GM19351 (cell line): ENCODE measurements around the gene ENPP6.
"Not testable (repeated sequence)": the region's sequence is repeated elsewhere in the genome, so short reads cannot be mapped to it uniquely, and the experiment has no call there.

Experiments used
- ATAC-seq: cut with Tn5 transposase; IDR thresholded peaks from one replicate; pipeline ENCODE4 v1.9.1; 2021; ENCODE audit warnings: mild to moderate bottlenecking, moderate library complexity; ENCODE audit not compliant: unreplicated experiment

Gene ENPP6

DNA sequence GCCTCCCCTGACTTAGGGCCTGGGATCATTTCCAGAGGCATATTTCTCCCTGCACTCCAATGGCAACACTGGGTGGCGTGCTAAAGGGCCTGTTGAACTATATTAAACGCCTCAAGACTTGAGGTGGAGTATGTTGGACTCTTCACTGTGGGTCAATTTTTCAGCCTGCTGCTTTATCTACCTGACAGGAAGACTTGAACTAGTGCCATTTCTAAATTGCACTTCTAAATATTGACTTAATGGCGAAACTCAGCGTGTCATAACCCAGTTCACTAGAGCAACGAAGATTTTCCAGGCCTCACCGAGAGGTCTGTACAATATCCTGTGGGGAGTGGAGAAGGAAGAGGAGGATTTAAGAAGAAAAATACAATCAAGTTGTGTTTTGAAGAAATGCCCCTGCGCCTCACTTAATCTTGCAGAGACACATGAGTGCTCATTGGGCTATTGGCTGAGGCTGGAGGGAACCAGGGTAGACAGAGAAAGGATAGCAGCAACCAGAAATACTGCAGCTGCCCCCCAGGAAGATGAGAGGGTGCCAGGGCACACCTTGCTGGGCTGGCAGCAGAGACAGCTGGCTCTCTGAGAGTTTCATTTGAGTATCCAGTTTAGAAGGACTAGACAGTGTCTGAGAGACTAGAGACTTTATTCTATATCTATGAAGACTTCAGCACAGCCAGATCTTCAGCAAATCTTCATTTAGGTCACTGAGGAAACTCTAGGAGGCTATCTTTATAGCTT is 67.4 kb downstream of the ENPP6 start:
- no peak for ATAC-seq

DNA sequence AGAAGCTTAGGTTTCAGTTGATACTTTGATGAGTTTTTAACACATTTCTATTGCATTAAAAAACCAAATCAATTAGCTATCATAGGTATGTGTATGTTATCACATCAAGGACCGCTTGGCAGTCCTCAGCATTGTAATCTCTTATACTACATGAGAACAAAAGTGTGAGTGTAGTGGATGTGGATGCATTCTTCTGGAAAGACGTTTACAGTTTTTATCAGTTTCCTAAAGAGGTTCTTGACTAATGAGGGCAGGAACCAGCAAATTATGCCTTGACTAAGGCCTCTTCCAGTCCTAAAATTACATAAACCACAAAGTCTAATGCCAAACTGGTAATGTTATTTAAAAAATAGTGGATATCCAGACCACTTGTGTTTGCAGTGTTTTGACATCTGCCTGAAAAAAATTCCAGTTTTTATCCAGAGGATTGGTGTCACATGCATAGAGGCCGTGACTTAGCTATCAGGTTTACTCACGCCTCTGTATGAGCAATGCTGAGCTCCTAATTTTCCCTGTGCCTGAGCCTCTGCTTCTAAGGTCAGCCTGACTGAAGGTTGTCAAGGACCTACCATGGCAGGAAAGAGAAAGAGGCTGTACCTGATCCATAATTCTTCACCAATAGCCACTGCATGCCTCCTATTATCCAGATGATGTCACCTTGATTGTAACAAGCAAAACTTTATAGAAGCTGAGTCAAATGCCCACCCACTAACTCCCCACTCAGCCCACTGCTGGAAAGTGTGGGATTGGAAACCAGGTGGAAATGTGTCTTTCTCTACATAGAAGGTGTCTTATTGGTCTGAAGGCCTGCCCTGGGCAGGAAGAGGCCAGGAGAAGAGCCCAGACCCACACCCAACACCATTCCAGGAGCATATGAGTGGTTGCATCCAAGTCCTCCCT is 68.7 kb downstream of the ENPP6 start:
- ATAC-seq = no peak

DNA sequence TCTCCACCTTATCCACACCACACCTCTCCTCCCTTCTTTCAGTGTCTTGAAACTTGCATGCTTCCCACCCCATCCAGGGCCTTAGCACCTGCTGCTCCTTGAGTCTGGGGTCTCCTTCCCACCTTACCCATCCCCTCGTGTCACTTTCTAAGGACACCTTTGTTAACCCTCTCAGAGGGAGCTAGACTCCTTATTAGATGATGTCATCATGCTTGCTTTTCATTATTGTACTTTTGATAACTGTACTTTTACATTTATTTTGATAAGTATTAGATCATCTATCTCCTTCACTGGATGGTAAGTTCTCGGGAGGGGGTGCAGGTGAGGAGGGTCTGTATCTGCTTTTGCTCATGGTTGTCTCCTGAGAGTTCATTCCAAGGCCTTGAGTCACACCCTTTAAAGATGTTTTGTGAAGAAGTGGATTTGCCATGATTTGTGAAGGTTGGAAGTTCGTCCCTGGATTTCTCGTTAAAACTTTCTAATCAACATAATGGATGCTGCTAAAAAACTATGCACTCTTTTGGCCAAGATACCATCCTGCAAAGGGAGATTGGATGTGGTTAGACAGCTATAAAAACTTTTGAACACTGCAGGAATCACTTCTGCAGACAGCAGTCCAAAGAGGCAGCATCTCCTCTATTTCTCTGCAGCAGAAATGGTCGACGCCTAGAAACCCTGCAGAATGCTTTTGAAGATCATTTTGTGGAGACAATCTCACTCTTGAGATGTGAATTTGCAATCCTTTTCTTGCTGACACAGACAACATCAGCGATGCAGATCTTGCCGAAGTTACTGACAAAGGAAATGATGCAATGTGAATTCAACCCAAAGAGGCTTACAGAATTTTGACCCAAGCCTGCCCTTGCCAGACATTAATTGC is 69.6 kb downstream of the ENPP6 start:
- no peak for ATAC-seq

GRCh38 chr4:184146951-184147350 is 70.7 kb downstream of the ENPP6 start:
- no peak for ATAC-seq

DNA sequence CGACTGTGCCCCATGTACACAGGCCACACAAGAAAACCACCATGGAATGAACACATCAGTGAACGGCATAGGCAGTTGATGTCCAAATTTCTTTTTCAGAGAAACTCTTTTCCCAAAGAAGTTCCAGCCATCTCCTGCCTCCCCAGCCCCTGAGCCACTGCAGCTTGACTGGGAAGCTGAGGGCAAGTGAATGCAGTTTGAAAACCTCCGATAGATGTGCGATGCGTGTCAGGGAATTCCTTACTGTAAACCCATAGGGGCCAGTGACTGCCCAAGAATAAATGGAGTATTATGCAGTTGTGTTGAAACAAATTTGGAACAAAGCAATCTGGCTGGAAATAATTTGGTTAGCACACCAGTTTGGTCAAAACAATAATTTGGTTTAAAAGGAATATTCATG is 72.1 kb downstream of the ENPP6 start:
- no peak for ATAC-seq

DNA sequence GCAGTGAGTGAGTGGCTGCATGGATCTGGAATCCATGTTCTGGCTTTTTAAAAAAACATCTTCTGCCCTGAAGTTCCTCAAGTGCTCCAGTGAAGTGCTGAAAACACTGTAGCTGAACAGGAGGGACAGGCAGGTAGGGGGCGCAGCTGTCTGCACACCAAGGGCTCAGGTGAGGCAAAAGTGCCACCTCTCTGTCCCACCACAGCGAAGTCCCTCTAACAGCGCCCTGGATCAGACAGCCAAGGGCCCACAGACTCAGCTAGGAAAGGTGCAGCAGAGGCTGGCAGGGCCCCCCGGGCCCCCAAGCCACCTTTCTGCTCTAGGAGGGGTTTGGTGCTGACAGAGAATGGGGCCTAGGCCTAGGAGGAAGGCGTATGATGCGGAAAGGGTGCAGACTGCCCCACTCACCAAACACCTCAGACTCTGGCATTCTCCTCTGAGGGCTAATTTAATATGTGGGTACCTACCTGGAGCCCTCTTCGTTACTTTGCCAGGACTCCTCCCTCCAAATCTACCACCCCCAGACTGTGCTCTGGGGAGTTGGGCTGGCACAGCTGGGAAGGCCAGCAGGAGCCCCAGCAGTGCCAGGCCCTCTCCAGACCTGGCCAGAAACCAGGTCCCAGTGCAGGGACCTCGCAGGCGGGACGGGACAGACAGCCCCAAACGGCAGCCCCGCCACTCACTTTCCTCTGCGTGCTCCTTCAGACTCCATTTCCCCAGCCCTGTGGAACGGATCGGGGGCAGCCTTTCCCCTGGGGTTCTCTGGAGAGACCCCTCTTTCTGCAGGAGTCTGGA is 73.7 kb downstream of the ENPP6 start:
- no peak for ATAC-seq

GRCh38 chr4:184142121-184143000 is 75.3 kb downstream of the ENPP6 start:
- no peak for ATAC-seq

- ATAC-seq = not testable (repeated sequence)
Observed at GRCh38 chr4:184140901-184141300, 76.8 kb downstream of the ENPP6 start.

DNA sequence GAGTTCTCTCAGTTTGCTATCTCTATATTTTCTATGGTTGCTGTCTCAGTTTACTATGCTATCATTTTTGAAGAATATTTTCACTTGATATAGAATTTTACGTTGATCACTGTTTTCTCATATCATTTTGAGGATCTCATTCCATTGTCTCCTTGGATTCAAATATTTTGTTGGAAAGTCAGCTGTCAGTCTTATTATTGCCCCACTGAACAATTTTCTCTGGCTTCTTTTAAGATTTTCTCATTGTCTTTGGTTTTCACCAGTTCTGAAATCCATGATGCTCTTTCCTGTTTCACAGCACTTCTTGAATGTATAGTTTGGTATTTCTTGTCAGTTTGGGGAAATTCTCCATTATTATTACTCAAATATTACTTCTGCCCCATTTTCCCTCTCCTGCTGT is 81.1 kb downstream of the ENPP6 start:
- ATAC-seq = no peak

DNA sequence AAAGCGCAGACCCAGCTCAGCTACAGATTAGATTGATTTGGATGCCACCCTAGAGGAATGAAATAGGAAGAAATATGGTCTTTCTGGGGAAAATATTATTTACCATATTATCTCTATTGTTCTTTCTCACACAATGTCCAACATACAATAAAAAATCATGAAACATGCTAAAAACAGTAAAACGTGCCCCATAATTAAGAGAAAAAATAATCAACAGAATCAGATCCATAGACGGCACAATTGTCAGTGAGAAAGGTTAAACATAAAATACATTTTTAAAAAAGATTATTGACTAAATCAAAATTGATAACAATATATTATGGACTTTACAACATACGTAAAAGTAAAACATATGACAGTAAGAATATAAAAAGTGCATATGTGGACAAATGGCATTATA is 90.9 kb downstream of the ENPP6 start:
- ATAC-seq = no peak

- ATAC-seq = no peak
Observed at GRCh38 chr4:184122631-184123408, 94.9 kb downstream of the ENPP6 start.

- ATAC-seq = no peak
Observed at GRCh38 chr4:184120549-184121127, 97.0 kb downstream of the ENPP6 start.

DNA sequence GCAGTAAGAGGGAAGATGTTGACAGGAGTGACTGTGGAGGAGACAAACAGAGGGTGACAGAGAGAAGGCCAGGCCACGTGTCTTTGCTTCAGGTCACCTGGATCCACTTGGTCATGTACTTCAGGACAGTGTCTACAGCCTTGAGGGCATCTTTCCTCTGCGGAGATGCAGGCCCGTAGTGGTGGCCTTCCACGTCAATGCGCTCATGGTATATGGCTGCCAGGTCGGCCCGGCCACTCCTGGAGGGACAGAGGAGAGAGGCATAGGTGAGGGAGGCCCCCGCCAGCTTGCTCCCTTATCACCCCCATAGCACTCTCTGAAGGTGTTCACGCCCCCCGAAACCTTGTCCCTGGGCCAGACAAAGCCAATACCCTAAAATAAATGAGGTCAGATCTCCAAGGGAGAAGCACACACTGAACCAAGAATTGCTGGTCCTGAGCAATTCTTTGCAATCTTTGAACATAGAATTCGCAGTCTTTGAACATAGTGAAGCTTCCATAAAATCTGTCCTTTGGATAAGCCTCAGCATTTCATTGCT is 99.9 kb downstream of the ENPP6 start:
- no peak for ATAC-seq

- ATAC-seq = no peak
Observed at GRCh38 chr4:184115399-184115798, 102.3 kb downstream of the ENPP6 start.

DNA sequence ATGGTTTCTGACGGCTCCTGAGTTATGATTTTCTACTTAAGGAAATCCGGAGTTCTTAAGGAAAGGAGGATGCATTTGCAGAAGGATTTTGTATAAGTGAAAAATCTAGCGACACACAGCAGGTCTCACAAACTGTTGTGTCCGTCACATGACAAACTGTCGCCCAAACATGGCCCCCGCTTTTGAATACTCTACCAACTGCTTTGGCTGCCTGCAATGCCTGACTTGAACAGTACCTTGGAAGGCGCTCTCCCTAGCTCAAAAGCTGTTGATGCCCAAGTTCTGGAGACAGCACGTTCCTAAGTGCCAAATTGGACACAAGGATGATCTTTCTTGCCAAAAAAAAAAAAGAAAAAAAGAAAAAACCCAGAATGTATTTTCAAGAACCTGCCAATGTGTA is 103.2 kb downstream of the ENPP6 start:
- ATAC-seq = no peak

- ATAC-seq = no peak
Observed at GRCh38 chr4:184112006-184112550, 105.6 kb downstream of the ENPP6 start.

DNA sequence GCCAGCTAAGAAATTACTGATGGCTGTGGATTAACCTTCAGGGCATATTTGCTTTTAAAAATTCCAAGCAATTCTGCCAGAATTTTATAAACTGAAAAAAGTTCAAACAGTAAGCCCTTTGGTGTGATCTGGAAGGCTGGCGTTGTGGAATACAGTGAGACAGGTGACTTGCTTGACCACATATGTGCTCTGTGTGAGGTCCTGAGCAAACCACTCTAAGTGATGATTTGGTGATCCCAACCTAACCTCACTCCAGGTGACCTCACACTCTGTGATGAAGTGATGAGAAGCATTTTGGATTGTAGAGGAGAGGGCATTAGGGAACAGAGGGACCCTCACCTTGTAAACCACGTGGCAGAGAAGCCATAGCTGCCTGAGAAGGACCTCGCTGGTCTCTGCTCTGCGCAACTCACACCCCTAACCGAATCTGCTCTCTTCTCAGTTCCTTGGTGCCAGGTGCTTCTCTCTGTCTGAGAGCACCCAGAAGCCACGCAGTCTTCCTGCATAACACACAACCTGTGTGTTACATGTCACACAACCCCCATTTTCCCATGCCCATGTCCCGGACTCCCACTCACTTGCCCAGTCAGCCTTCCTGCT is 106.3 kb downstream of the ENPP6 start:
- ATAC-seq = no peak
